SK-N-DZ (cell line): ENCODE measurements around the gene TOLLIP.
"Not testable (repeated sequence)": the region's sequence is repeated elsewhere in the genome, so short reads cannot be mapped to it uniquely, and the experiment has no call there.

Experiments
- DNase-seq: peaks from one replicate; pipeline ENCODE4 v3.0.0-alpha.2; 2015; ENCODE audit warnings: low spot score

The TOLLIP gene

DNA sequence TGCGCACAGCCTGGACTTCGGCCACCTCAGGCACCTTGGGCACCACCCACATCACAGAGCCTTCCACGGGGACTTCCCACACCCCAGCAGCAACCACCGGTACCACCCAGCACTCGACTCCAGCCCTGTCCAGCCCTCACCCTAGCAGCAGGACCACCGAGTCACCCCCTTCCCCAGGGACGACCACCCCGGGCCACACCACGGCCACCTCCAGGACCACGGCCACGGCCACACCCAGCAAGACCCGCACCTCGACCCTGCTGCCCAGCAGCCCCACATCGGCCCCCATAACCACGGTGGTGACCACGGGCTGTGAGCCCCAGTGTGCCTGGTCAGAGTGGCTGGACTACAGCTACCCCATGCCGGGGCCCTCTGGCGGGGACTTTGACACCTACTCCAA is 60.5 kb downstream of the TOLLIP start:
- DNase-seq: not testable (repeated sequence)

DNA sequence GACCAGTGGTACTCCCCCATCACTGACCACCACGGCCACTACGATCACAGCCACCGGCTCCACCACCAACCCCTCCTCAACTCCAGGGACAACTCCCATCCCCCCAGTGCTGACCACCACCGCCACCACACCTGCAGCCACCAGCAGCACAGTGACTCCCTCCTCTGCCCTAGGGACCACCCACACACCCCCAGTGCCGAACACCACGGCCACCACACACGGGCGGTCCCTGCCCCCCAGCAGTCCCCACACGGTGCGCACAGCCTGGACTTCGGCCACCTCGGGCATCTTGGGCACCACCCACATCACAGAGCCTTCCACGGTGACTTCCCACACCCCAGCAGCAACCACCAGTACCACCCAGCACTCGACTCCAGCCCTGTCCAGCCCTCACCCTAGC is 62.4 kb downstream of the TOLLIP start:
- DNase-seq: not testable (repeated sequence)

DNA sequence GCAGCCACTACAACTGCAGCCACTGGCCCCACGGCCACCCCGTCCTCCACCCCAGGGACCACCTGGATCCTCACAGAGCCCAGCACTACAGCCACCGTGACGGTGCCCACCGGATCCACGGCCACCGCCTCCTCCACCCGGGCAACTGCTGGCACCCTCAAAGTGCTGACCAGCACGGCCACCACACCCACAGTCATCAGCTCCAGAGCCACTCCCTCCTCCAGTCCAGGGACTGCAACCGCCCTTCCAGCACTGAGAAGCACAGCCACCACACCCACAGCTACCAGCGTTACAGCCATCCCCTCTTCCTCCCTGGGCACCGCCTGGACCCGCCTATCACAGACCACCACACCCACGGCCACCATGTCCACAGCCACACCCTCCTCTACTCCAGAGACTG is 63.1 kb downstream of the TOLLIP start:
- not testable (repeated sequence) for DNase-seq

DNA sequence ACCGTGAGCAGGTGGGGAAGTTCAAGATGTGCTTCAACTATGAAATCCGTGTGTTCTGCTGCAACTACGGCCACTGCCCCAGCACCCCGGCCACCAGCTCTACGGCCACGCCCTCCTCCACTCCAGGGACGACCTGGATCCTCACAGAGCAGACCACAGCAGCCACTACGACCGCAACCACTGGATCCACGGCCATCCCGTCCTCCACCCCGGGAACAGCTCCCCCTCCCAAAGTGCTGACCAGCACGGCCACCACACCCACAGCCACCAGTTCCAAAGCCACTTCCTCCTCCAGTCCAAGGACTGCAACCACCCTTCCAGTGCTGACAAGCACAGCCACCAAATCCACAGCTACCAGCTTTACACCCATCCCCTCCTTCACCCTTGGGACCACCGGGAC is 63.7 kb downstream of the TOLLIP start:
- not testable (repeated sequence) for DNase-seq

DNA sequence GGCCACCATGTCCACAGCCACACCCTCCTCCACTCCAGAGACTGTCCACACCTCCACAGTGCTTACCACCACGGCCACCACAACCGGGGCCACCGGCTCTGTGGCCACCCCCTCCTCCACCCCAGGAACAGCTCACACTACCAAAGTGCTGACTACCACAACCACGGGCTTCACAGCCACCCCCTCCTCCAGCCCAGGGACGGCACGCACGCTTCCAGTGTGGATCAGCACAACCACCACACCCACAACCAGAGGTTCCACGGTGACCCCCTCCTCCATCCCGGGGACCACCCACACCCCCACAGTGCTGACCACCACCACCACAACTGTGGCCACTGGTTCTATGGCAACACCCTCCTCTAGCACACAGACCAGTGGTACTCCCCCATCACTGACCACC is 64.9 kb downstream of the TOLLIP start:
- not testable (repeated sequence) for DNase-seq

DNA sequence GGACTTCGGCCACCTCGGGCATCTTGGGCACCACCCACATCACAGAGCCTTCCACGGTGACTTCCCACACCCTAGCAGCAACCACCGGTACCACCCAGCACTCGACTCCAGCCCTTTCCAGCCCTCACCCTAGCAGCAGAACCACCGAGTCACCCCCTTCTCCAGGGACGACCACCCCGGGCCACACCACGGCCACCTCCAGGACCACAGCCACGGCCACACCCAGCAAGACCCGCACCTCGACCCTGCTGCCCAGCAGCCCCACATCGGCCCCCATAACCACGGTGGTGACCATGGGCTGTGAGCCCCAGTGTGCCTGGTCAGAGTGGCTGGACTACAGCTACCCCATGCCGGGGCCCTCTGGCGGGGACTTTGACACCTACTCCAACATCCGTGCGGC is 65.9 kb downstream of the TOLLIP start:
- DNase-seq: not testable (repeated sequence)

DNA sequence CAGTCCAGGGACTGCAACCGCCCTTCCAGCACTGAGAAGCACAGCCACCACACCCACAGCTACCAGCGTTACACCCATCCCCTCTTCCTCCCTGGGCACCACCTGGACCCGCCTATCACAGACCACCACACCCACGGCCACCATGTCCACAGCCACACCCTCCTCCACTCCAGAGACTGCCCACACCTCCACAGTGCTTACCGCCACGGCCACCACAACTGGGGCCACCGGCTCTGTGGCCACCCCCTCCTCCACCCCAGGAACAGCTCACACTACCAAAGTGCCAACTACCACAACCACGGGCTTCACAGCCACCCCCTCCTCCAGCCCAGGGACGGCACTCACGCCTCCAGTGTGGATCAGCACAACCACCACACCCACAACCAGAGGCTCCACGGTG is 66.7 kb downstream of the TOLLIP start:
- not testable (repeated sequence) for DNase-seq

DNA sequence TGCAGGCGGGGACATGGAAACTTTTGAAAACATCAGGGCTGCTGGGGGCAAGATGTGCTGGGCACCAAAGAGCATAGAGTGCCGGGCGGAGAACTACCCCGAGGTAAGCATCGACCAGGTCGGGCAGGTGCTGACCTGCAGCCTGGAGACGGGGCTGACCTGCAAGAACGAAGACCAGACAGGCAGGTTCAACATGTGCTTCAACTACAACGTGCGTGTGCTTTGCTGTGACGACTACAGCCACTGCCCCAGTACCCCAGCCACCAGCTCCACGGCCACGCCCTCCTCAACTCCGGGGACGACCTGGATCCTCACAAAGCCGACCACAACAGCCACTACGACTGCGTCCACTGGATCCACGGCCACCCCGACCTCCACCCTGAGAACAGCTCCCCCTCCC is 67.1 kb downstream of the TOLLIP start:
- no peak for DNase-seq

DNA sequence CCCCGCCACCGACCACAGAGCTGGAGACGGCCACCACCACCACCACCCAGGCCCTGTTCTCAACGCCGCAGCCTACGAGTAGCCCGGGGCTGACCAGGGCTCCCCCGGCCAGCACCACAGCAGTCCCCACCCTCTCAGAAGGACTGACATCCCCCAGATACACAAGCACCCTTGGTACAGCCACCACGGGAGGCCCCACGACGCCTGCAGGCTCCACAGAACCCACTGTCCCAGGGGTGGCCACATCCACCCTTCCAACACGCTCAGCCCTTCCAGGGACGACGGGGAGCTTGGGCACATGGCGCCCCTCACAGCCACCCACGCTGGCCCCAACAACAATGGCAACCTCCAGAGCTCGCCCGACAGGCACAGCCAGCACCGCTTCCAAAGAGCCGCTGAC is 67.7 kb downstream of the TOLLIP start:
- DNase-seq: no peak

DNA sequence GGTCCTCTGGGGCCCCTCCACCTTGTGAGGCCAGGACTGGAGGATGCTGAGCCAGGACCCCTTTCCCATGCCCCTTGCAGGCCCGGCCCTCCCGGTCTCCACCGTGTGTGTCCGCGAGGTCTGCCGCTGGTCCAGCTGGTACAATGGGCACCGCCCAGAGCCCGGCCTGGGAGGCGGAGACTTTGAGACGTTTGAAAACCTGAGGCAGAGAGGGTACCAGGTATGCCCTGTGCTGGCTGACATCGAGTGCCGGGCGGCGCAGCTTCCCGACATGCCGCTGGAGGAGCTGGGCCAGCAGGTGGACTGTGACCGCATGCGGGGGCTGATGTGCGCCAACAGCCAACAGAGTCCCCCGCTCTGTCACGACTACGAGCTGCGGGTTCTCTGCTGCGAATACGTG is 68.7 kb downstream of the TOLLIP start:
- DNase-seq: no peak

DNA sequence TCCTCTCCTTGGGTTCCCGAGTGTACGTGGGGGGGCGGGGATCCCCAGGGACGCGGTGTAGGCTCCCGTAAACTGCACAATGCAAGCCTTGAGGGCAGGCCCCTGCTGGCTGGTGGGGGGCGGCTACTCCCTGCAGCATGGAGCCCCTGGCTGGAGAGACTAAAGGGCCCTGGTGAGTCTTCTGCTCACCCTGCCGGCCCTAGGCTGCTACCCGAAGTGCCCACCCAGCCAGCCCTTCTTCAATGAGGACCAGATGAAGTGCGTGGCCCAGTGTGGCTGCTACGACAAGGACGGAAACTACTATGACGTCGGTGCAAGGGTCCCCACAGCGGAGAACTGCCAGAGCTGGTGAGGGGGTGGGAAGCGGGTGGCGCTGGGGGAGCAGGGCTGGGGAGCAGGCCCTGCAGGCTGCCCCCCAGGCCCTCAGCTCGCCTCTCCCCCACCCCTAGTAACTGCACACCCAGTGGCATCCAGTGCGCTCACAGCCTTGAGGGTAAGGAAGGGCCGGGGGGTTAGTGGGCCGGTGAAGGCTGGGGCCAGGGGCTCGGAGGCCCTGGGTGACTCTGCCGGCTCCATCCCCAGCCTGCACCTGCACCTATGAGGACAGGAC is 69.7 kb downstream of the TOLLIP start:
- no peak for DNase-seq

DNA sequence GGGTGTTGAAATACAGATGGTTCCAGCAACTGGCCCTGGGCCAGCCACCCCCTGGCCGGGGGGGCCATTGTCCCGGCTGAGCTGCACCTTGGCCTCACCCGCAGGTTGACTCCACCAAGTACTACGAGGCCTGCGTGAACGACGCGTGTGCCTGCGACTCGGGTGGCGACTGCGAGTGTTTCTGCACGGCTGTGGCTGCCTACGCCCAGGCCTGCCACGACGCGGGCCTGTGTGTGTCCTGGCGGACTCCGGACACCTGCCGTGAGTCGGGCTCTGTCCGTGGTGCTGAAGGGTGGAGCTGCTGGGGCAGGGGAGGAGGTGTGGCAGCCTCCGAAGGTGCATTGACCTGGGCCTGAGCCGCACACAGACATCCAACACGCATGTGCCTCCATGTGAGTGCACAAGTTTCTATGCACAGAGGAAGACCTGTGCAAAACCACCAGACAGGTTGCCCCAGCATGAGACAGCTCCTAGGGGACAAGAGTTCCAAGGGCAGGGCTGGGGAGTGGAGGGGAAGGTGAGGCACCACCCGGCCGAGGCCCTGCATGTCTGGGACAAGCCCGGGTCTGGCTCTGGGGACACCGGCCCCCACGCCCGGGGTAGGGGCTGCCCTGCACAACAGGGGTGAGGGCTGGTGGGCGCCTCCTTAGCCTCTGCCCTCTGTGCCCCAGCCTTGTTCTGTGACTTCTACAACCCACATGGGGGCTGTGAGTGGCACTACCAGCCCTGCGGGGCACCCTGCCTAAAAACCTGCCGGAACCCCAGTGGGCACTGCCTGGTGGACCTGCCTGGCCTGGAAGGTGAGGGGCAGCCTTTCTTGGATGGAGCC is 70.5 kb downstream of the TOLLIP start:
- DNase-seq: no peak

DNA sequence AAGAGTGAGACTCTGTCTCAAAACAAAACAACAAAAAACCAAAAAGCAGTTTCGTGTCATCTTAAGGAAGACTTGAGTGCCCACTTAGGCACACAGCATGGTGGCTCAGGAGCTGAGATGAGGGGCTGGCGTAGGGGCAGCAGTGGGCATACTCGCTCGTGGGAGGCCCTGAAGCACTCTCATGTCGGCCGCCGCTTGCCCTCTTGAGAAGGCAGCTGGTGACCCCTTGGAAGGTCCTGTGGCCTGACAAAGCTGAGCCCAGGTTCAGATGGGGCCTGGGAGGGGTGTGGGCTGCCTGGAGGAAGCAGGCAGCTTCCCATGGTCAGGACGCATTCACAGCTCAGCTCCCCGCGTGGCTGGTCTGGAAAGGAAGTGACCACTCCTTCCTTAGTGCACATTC is 71.6 kb downstream of the TOLLIP start:
- DNase-seq: no peak

DNA sequence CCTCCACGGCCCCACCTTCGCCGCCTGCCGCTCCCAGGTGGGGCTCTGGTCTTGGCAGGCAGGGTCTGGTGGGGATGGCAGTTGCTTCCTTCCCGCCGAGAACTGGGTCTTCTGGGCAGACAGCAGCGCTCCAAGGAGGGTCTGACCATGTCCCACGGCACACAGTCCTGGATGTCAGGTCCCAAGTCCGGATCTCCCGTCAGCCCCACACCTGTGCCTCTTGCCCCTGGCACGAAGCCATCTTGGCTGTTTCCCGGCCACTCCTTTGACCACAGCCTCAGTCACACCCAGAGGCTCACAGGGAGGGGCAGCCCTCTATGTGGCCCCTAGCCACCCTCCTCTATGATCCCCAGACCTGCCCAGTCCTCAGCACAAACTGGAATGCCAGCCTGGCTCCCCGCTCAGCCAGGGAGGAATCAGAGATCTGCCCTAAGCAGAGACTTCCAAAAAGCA is 72.3 kb downstream of the TOLLIP start:
- no peak for DNase-seq

DNA sequence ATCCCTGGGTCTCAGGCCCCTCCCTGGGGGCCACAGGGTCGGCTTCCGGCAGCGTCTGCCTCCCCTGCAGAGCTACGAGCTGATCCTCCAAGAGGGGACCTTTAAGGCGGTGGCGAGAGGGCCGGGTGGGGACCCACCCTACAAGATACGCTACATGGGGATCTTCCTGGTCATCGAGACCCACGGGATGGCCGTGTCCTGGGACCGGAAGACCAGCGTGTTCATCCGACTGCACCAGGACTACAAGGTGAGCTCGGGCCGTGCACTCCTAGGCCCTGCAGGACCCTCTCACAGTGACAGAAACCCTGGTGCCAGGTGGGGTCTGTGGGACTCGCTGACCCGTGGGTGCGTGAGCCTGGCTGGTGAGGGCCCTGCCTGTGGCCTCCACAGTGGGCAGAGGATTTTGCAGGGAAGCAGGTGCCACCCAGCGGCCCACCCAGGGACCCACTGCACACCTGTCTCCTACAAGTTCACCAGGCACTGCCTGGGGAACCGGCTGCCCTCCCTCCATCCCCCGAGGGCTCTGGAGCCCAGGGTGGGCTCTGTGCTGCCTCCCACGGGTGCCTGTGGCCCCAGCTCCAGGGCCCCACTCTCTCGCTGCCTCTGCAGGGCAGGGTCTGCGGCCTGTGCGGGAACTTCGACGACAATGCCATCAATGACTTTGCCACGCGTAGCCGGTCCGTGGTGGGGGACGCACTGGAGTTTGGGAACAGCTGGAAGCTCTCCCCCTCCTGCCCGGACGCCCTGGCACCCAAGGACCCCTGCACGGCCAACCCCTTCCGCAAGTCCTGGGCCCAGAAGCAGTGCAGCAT is 72.9 kb downstream of the TOLLIP start:
- DNase-seq: no peak

DNA sequence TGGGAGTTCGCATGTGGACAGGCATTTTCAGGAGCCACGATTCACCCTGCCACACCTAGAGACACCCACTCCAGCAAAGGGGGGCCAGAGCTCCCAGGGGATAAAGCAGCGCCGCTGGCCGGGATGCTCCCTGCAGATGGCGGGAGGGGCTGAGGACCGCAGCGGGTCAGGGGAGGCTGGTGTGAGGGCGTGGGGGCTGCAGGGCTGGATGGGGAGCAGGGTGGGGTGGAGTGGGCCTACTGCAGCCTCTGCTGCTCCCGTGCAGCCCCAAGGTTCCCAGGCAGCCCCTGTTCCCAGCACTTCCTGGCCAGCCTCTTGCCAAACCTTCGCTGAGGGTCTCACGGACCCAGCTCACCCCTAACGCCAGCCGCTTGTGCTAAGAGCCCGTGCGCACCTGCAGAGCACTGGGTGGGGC is 73.5 kb downstream of the TOLLIP start:
- DNase-seq: no peak

DNA sequence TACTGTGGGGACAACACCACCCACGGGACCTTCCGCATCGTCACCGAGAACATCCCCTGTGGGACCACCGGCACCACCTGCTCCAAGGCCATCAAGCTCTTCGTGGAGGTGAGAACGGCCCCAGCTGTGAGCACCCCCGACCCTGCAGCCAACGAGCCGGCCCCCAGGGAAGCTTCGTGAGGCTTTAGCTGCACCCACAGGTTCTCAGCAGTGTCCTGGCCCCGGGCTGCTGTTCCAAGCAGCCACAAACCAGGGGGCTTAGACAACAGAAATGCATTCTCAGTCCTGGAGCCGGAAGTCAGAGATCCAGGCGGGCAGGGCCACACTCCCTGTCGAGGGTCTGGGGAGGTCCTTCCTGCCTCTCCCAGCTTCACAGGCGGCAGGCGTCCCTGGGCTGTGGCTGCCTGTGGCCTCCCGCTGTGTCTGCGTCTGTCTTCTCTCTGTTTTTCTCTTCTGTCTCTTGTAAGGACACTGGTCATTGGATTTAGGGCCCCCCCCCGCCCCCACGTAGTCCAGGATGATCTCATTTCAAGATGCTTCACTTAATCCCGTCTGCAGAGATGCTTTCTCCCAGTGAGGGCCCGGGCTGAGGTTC is 74.0 kb downstream of the TOLLIP start:
- DNase-seq: no peak

DNA sequence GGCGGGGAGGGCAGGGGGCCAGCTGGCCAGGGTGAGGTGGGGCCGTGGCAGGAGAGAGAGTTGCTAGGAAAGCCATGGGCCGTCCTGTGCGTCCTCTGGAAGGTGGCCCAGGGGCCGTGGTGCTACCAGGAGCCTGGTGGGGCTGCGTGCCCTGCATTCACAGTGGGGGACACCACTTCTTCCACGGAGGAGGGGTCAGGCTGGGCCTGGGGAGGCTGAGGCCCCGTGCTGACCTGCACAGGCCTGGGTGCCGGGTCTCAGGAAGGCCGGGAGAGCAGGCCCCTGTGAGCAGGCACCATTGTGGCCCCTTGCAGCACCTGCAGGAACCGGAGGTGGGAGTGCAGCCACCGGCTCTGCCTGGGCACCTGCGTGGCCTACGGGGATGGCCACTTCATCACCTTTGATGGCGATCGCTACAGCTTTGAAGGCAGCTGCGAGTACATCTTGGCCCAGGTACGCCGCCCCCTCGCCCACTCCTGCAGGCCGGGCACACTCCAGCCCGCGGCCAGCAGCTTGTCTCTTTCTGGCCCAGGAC is 74.6 kb downstream of the TOLLIP start:
- DNase-seq: no peak

DNA sequence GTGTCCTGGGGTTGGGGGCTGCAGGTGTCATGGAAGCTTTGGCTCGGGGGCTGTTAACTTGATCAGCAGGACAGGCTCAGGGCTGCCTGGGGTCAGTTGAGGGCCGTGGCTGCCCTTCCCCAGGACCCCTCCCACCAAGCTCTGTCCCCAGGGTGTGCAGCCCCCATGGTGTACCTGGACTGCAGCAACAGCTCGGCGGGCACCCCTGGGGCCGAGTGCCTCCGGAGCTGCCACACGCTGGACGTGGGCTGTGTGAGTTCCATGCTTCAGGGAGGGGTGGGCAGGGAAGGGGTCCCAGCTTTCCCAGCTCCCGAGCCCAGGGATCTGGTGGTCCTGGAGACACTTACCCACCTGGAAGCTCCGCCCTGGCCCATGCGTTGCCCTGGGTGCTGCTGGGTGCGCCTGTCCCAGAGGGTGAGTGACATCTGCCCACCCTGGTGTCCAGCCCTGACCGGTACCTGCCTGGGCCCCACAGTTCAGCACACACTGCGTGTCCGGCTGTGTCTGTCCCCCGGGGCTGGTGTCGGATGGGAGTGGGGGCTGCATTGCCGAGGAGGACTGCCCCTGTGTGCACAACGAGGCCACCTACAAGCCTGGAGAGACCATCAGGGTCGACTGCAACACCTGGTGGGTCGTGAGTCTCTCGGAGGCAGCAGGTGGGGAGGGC is 75.2 kb downstream of the TOLLIP start:
- no peak for DNase-seq

DNA sequence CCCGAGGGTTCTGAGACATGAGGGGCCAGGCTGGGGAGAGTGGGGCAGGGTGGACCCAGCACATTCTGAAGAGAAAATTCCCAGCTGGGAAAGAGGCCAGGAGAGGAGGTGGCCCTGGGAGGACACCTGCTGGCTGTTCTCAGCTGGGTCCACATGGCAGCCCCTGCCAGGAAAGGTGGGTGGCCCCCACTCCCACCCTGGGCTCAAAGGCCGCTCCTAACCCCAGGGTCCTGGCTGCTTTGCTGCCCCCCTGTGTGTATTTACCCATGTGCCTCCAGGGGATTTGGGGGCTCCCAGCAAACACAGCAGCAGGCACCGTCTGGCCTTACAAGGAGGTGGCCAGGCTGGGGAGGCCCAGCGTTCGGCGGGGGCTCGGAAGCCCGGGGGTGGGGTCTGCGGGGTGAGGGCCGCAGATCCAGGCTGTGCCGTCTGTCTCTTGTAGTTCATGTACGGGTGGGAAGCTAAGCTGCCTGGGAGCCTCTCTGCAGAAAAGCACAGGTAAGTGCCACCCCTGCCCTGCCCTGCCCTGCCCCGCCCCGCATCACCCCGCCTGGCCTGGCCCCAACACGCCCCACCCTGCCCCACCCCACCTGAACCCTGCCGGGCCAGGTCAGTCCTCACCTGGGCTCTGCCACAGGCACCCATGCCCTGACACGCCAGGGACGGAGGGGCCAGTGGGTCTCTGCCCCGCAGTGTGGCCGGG is 75.9 kb downstream of the TOLLIP start:
- DNase-seq: no peak
